A673 (cell line): ENCODE data around the gene NTF3. TPM values are rescaled to one million over a fixed set of nuclear protein-coding genes. Genes with fewer than 3 reads are reported as not detected.

ENCODE experiments used
- BruUV-seq: library from RNA; stranded (reverse); fragments of 400-500 nt; replicated peaks from 2 replicates; lab custom pipeline; 2021; lab: Mats Ljungman, UMichigan
- CTCF ChIA-PET: fragments of 300-600 bp; sonication (Branson Sonifier 250); formaldehyde crosslinking; loops from one replicate; lab custom pipeline; 2022; ENCODE audit warnings: antibody characterized with exemption; lab: Charles Lee
- POLR2A ChIA-PET: fragments of 300-600 bp; sonication (Branson Sonifier 250); formaldehyde crosslinking; loops from one replicate; lab custom pipeline; 2022; ENCODE audit warnings: antibody characterized with exemption; ENCODE audit not compliant: low non-redundant PET; lab: Charles Lee
- DNase-seq: peaks from one replicate; pipeline ENCODE4 v3.0.0-alpha.2; 2015; ENCODE audit warnings: low spot score
- H3K27ac ChIP-seq: fragments of 200-600 bp; sonication (generic); 2 replicates; pipeline ENCODE4 v1.5.1; 2016; ENCODE audit warnings: mixed run types, low read depth, mild to moderate bottlenecking, mixed read lengths, antibody characterized with exemption, low read length; ENCODE audit not compliant: poor library complexity, severe bottlenecking
- H3K27me3 ChIP-seq: fragments of 200-600 bp; sonication (generic); replicated peaks from 2 replicates; pipeline ENCODE4 v1.6.1; 2017; ENCODE audit warnings: mixed run types, low read depth, mild to moderate bottlenecking, mixed read lengths, antibody characterized with exemption, low read length; ENCODE audit not compliant: insufficient read depth, poor library complexity
- H3K36me3 ChIP-seq: fragments of 200-600 bp; sonication (generic); 2 replicates; pipeline ENCODE4 v1.6.1; 2016; ENCODE audit warnings: mixed run types, mild to moderate bottlenecking, mixed read lengths, antibody characterized with exemption, low read length; ENCODE audit not compliant: insufficient read depth, poor library complexity, severe bottlenecking
- H3K4me1 ChIP-seq: fragments of 200-600 bp; sonication (generic); 2 replicates; pipeline ENCODE4 v1.6.1; 2017; ENCODE audit warnings: mixed run types, mild to moderate bottlenecking, mixed read lengths, antibody characterized with exemption, low read length; ENCODE audit not compliant: insufficient read depth, poor library complexity, severe bottlenecking
- H3K4me3 ChIP-seq: fragments of 200-600 bp; sonication (generic); 2 replicates; pipeline ENCODE4 v1.5.1; 2016; ENCODE audit warnings: low read depth, mixed run types, mild to moderate bottlenecking, mixed read lengths, low read length; ENCODE audit not compliant: poor library complexity, severe bottlenecking
- H3K9me3 ChIP-seq: fragments of 200-600 bp; sonication (generic); 2 replicates; pipeline ENCODE4 v1.6.1; 2016; ENCODE audit warnings: mixed run types, low read depth, mild to moderate bottlenecking, mixed read lengths, antibody characterized with exemption, low read length; ENCODE audit not compliant: poor library complexity, severe bottlenecking
- CTCF ChIP-seq: fragments of 300-800, 200-600 bp; sonication (generic); conservative IDR thresholded peaks from 2 replicates; pipeline ENCODE4 v1.5.1; 2017; ENCODE audit warnings: low read depth, mild to moderate bottlenecking, antibody characterized with exemption, low read length, moderate library complexity, mixed read lengths
- EZH2 ChIP-seq: fragments of 200-600 bp; sonication (generic); IDR thresholded peaks from 2 replicates; pipeline ENCODE4 v1.6.1; 2017; ENCODE audit warnings: borderline replicate concordance, low read depth, mild to moderate bottlenecking, mixed read lengths, antibody characterized with exemption, low read length; ENCODE audit not compliant: poor library complexity, severe bottlenecking
- intact Hi-C: fragments of 100-400 bp; cut with micrococcal nuclease; formaldehyde crosslinking; loops from one replicate; pipeline ENCODE4 v1.10.0; 2022; ENCODE audit not compliant: unreplicated experiment
- total RNA-seq: library from RNA; stranded (reverse); gene quantifications from 2 replicates; pipeline ENCODE4 v1.2.3, GENCODE V29; 2021

The NTF3 gene
- total RNA-seq, 1 experiment from 2014 or later = not detected

- CTCF ChIA-PET = no interaction called here
Observed at GRCh38 chr12:5473783-5474116, 41.8 kb downstream of the NTF3 start.

GRCh38 chr12:5476356-5476755 lies 44.4 kb downstream of the NTF3 start:
- no peaks in the 10 kb centered on the region for H3K9me3 ChIP-seq
- no peak for TF ChIP-seq EZH2
- no peak for TF ChIP-seq CTCF
- POLR2A ChIA-PET = no interaction called here

More at GRCh38 chr12:5473783-5474116, 41.8 kb downstream of the NTF3 start:
- intact Hi-C loops = no loop called here
- DNase-seq = no peak
- H3K9me3 ChIP-seq = no peaks in the 10 kb centered on the region
- H3K4me3 ChIP-seq = no peak overlapping the region
- POLR2A ChIA-PET = no interaction called here
- no peak for TF ChIP-seq EZH2
- TF ChIP-seq CTCF = no peak
- H3K36me3 ChIP-seq = no peaks in the 10 kb centered on the region
- H3K27ac ChIP-seq = no peak overlapping the region
- no peaks in the 10 kb centered on the region for H3K4me1 ChIP-seq
- H3K27me3 ChIP-seq = peaks cover 53% of the 10 kb centered on the region
- BruUV-seq = no TSS peak

DNA sequence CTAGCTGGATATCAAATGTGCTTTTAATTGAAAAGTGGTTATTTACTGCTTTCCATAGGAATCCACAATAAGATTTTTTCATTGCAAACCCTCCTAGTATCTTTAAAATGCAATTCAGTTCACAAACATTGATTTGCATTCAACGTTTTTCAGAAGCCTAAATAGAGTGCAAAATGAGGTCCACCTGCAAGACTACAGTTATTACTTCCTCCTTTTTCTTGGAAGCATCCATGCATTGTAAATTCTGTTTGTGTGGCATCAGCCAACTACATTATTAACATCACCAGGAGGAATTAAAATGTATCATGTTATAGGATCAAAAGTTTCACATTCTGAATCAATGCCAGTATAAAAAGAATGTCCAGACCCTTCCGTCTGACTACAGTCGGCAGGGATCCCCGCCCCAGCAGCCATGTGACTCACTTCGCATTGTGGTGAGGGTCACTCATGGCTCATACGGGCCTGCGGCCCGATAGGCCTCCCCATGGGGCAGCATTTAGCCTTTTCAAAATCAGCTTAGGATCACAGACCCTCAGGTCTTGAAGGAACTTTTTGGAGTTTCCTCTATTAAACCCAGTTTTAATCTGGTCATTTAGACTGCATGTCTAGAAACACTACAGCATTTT lies 46.3 kb downstream of the NTF3 start:
- DNase-seq = no peak
- Histone ChIP-seq H3K4me1 (no peaks in the 10 kb centered on the region), H3K27ac (no peak overlapping the region), H3K27me3 (peaks cover 36% of the 10 kb centered on the region), H3K36me3 (no peaks in the 10 kb centered on the region), H3K9me3 (no peaks in the 10 kb centered on the region), H3K4me3 (no peak overlapping the region)
- intact Hi-C loops = no loop called here
- no TSS peak for BruUV-seq
- TF ChIP-seq EZH2 (no peak), CTCF (no peak)
- CTCF ChIA-PET = no interaction called here
- POLR2A ChIA-PET = no interaction called here

More at GRCh38 chr12:5476356-5476755, 44.4 kb downstream of the NTF3 start:
- no peaks in the 10 kb centered on the region for H3K4me1 ChIP-seq
- no TSS peak for BruUV-seq
- H3K36me3 ChIP-seq = no peaks in the 10 kb centered on the region
- intact Hi-C loops = no loop called here
- no peak overlapping the region for H3K27ac ChIP-seq
- CTCF ChIA-PET = no interaction called here
- H3K4me3 ChIP-seq = no peak overlapping the region
- H3K27me3 ChIP-seq = peaks cover 55% of the 10 kb centered on the region
- no peak for DNase-seq
